ENCODE data around the gene TERF2IP. TPM values are rescaled to one million over a fixed set of nuclear protein-coding genes. Genes with fewer than 3 reads are reported as not detected.
A peak's percentile ranks its signal among the peaks of the same experiment; 100 is the strongest.

Gene TERF2IP
- polyA plus RNA-seq, 4 donors = 28.6 to 44.0 (median 32.9) TPM

DNA sequence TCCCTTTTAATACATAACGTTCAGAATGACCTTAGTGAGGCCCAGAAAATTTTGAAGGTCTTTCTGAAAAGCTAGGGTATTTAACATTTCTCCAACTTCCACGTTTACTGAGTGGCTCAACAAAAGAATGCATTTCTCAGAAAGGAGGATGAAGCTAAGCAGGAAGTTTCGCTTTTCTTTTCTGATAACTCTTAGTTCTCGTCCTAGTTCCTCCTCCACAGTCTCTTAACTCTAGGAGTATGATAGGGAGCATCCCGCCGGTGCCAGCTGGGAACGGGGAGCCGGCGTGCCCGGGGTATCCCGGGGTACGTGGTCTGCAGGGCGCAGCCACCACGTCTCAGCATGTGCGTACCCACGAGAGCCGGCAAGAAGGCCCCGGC is 471 bp upstream of the TERF2IP start:
- H3K4me1 ChIP-seq (ENCODE audit: control insufficient read depth in 3 of 3, insufficient read depth in 2 of 3, low read depth in 1 of 3, low read length in 2 of 3) = peaks cover 4 to 22% (median 10%) of the 10 kb centered on the region in 3 donors
- 0% methylated on average over 18 of the region's 18 CpGs for WGBS, 3 donors

DNA sequence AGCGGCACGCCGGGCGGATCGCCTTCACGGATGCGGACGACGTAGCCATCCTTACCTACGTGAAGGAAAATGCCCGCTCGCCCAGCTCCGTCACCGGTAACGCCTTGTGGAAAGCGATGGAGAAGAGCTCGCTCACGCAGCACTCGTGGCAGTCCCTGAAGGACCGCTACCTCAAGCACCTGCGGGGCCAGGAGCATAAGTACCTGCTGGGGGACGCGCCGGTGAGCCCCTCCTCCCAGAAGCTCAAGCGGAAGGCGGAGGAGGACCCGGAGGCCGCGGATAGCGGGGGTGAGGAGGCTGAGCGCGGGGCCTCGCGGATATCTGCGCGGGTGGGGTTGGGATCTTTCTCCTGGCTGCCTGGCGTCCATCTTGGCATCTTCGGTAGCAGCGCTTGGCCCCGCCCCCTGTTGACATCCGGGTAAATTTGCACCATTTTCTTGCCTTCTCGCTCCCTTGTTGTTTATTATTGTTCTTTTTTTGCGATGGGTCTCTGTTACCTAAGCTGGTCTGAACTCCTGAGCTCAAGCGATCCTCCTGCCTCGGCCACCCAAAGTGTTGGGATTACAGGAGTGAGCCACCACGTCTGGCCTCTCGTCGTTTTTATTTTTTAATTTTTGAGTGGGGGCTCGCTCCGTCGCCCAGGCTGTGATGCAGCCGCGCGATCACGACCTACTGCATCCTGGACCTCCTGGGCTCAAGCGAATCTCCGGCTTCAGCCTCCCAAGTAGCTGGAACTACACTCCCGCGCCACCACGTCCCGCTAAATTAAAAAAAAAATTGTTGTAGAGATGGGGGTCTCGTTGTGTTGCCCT is 898 bp downstream of the TERF2IP start:
- DNase-seq = peak; percentile 75 to 94
- Histone ChIP-seq H3K4me1 (ENCODE audit: control insufficient read depth in 3 of 3, insufficient read depth in 2 of 3, low read depth in 1 of 3, low read length in 2 of 3) (peaks cover 4 to 22% (median 13%) of the 10 kb centered on the region in 3 donors), H3K4me3 (ENCODE audit: low read depth in 1 of 3, low read length in 3 of 3) (peak overlapping the region; percentile 89 to 97 (median 95)), H3K27ac (ENCODE audit: low read depth in 1 of 3, low read length in 2 of 3) (peak overlapping the region; percentile 95 to 99 (median 97)), H3K36me3 (ENCODE audit: control insufficient read depth in 3 of 3, insufficient read depth in 2 of 3, low read depth in 1 of 3, low read length in 3 of 3) (peaks cover 0 to 15% (median 5%) of the 10 kb centered on the region in 3 donors), H3K27me3 (ENCODE audit: control insufficient read depth in 3 of 3, insufficient read depth in 3 of 3, low read length in 3 of 3) (no peaks in the 10 kb centered on the region), H3K9me3 (ENCODE audit: control insufficient read depth in 2 of 2, insufficient read depth in 1 of 2, low read depth in 1 of 2, low read length in 1 of 2) (no peaks in the 10 kb centered on the region)
- FAIRE-seq = no peak
- WGBS, 3 donors = 0% methylated on average over 54 to 62 of the region's 62 CpGs

More for the DNA sequence above, 471 bp upstream of the TERF2IP start:
- no peak for DNase-seq
- no peak for FAIRE-seq
- peaks cover 0 to 20% (median 5%) of the 10 kb centered on the region in 3 donors for H3K36me3 ChIP-seq (ENCODE audit: control insufficient read depth in 3 of 3, insufficient read depth in 2 of 3, low read depth in 1 of 3, low read length in 3 of 3)
- H3K9me3 ChIP-seq (ENCODE audit: control insufficient read depth in 2 of 2, insufficient read depth in 1 of 2, low read depth in 1 of 2, low read length in 1 of 2) = no peaks in the 10 kb centered on the region
- peak overlapping the region; percentile 89 to 99 (median 95) for H3K4me3 ChIP-seq (ENCODE audit: low read depth in 1 of 3, low read length in 3 of 3)
- H3K27me3 ChIP-seq (ENCODE audit: control insufficient read depth in 3 of 3, insufficient read depth in 3 of 3, low read length in 3 of 3) = no peaks in the 10 kb centered on the region
- H3K27ac ChIP-seq (ENCODE audit: low read depth in 1 of 3, low read length in 2 of 3) = peak overlapping the region; percentile 75 to 99 (median 86)

DNA sequence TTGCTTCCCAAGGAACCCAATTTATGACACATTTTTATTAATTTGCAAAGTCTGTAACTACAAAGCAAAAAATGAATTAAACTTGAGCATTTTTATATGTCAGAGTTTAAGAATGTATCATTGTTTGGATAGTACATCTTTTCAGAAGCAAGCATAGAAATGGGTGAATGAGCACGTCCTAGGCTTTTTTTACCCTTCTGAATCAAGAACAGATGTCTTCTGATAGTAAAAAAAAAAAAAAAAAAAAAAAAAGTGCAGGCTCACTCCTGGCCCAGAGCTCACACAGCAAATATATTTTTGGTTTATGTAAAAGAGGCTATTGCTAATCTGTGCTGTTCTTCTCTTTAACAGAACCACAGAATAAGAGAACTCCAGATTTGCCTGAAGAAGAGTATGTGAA is 6.3 kb downstream of the TERF2IP start:
- DNase-seq (no peak), FAIRE-seq (no peak)
- Histone ChIP-seq H3K27me3 (ENCODE audit: control insufficient read depth in 3 of 3, insufficient read depth in 3 of 3, low read length in 3 of 3) (no peaks in the 10 kb centered on the region), H3K4me1 (ENCODE audit: control insufficient read depth in 3 of 3, insufficient read depth in 2 of 3, low read depth in 1 of 3, low read length in 2 of 3) (peaks cover 0 to 4% (median 2%) of the 10 kb centered on the region in 3 donors), H3K9me3 (ENCODE audit: control insufficient read depth in 2 of 2, insufficient read depth in 1 of 2, low read depth in 1 of 2, low read length in 1 of 2) (no peaks in the 10 kb centered on the region), H3K4me3 (ENCODE audit: low read depth in 1 of 3, low read length in 3 of 3) (no peak overlapping the region), H3K36me3 (ENCODE audit: control insufficient read depth in 3 of 3, insufficient read depth in 2 of 3, low read depth in 1 of 3, low read length in 3 of 3) (peaks cover 14 to 25% (median 19%) of the 10 kb centered on the region in 3 donors), H3K27ac (ENCODE audit: low read depth in 1 of 3, low read length in 2 of 3) (no peak overlapping the region)
- WGBS, 3 donors = 56 to 82% (median 79%) methylated on average over 1 of the region's 1 CpG

DNA sequence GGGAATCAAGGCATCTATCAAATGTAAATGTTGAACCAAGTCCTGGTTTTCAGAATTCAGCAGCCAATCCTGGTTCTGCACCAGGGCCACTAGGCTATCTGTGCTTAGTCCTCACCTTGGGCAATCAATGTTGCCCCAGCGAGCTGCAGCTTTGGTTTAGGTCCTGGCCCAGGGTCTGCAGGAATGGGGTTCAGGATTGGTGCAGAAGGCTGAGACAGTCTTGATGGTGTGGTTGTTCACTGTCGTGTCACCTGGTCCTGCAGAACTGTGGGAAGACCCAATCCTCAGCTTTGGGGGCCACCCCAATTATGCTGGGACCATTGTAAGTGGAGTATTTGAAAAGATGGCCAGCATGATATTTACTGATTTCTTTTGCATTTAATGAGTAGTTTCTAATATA is 10.6 kb downstream of the TERF2IP start:
- peaks cover 14 to 27% (median 19%) of the 10 kb centered on the region in 3 donors for H3K36me3 ChIP-seq (ENCODE audit: control insufficient read depth in 3 of 3, insufficient read depth in 2 of 3, low read depth in 1 of 3, low read length in 3 of 3)
- no peaks in the 10 kb centered on the region for H3K27me3 ChIP-seq (ENCODE audit: control insufficient read depth in 3 of 3, insufficient read depth in 3 of 3, low read length in 3 of 3)
- H3K4me3 ChIP-seq (ENCODE audit: low read depth in 1 of 3, low read length in 3 of 3) = no peak overlapping the region
- DNase-seq = no peak
- H3K27ac ChIP-seq (ENCODE audit: low read depth in 1 of 3, low read length in 2 of 3) = no peak overlapping the region
- WGBS, 3 donors = 90 to 100% (median 92%) methylated on average over 2 of the region's 2 CpGs
- H3K9me3 ChIP-seq (ENCODE audit: control insufficient read depth in 2 of 2, insufficient read depth in 1 of 2, low read depth in 1 of 2, low read length in 1 of 2) = no peaks in the 10 kb centered on the region
- peaks cover 0 to 4% (median 0%) of the 10 kb centered on the region in 3 donors for H3K4me1 ChIP-seq (ENCODE audit: control insufficient read depth in 3 of 3, insufficient read depth in 2 of 3, low read depth in 1 of 3, low read length in 2 of 3)
- no peak for FAIRE-seq

DNA sequence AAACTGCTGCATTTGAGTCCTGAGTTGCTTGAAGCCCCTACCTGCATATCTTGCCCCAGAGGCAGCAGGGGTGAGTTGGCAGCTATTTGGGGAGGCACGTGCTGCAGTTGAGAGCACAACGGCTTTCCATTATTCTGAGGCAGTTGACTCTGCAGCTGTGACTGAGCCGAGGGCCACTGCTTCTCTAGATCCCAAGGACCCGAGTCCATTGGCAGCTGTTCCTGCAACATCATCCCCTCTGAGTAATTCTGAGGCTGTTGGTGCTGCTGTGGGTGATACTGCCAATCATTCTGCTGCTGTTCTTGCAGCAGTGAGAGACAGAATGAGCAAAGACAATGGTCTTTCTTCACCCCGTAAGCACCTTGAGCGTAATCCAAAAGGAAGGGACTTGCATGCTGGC is 12.7 kb downstream of the TERF2IP start:
- Histone ChIP-seq H3K9me3 (ENCODE audit: control insufficient read depth in 2 of 2, insufficient read depth in 1 of 2, low read depth in 1 of 2, low read length in 1 of 2) (no peaks in the 10 kb centered on the region), H3K27me3 (ENCODE audit: control insufficient read depth in 3 of 3, insufficient read depth in 3 of 3, low read length in 3 of 3) (no peaks in the 10 kb centered on the region), H3K4me1 (ENCODE audit: control insufficient read depth in 3 of 3, insufficient read depth in 2 of 3, low read depth in 1 of 3, low read length in 2 of 3) (no peaks in the 10 kb centered on the region), H3K4me3 (ENCODE audit: low read depth in 1 of 3, low read length in 3 of 3) (no peak overlapping the region), H3K36me3 (ENCODE audit: control insufficient read depth in 3 of 3, insufficient read depth in 2 of 3, low read depth in 1 of 3, low read length in 3 of 3) (peaks cover 11 to 19% (median 18%) of the 10 kb centered on the region in 3 donors), H3K27ac (ENCODE audit: low read depth in 1 of 3, low read length in 2 of 3) (no peak overlapping the region)
- 92 to 95% (median 95%) methylated on average over 6 of the region's 6 CpGs for WGBS, 3 donors
- DNase-seq (no peak), FAIRE-seq (no peak)

DNA sequence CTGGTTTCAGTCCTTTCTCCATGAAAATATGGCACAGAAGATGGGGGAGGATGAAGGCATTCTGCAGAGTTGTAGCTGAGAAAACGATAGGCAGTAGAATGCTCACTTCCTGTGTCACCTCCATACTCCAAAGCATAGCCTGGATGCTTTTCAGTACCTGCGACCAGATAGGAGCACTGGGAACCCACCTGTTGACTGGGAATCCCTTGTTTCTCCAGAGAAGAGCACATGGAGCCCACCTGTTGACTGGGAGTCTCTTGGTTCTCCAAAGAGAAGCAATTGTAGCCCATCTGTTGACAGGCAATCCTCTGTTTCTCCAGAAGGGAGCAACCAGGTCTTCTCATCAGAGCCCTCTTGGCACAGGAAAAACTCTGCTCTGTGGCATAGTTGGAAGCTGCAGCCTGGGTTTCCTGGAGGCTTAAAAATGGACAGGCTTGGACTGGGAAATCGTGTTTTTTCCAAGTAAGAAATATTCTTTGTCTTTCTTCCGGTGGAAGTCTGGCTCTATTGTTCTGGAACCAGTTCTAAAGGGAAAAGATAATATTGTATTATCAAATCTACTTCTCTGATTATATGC is 13.2 kb downstream of the TERF2IP start:
- no peak for FAIRE-seq
- Histone ChIP-seq H3K27ac (ENCODE audit: low read depth in 1 of 3, low read length in 2 of 3) (no peak overlapping the region), H3K4me3 (ENCODE audit: low read depth in 1 of 3, low read length in 3 of 3) (no peak overlapping the region), H3K9me3 (ENCODE audit: control insufficient read depth in 2 of 2, insufficient read depth in 1 of 2, low read depth in 1 of 2, low read length in 1 of 2) (no peaks in the 10 kb centered on the region), H3K4me1 (ENCODE audit: control insufficient read depth in 3 of 3, insufficient read depth in 2 of 3, low read depth in 1 of 3, low read length in 2 of 3) (no peaks in the 10 kb centered on the region), H3K27me3 (ENCODE audit: control insufficient read depth in 3 of 3, insufficient read depth in 3 of 3, low read length in 3 of 3) (no peaks in the 10 kb centered on the region), H3K36me3 (ENCODE audit: control insufficient read depth in 3 of 3, insufficient read depth in 2 of 3, low read depth in 1 of 3, low read length in 3 of 3) (peaks cover 6 to 17% (median 14%) of the 10 kb centered on the region in 3 donors)
- no peak for DNase-seq
- WGBS, 3 donors = 81 to 86% (median 86%) methylated on average over 4 of the region's 4 CpGs

DNA sequence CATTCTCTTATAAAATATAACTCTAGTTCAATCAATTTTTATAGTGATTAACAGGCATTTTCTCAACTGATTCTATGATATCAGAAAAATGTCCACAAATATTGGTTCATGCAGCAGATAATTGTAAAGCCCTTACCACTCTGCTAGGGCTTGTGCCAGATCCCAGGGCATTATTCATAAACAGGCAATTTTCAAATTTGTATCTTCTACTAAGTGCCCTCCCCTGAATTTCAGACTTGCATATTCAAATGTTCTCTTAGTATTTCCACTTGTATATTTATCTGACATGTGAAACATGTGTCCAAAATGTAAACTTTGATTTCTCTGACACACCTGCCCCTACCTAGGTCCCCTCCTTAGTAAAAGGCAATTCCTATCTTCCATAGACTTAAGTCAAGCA is 19.9 kb downstream of the TERF2IP start:
- Histone ChIP-seq H3K27me3 (ENCODE audit: control insufficient read depth in 3 of 3, insufficient read depth in 3 of 3, low read length in 3 of 3) (no peaks in the 10 kb centered on the region), H3K4me3 (ENCODE audit: low read depth in 1 of 3, low read length in 3 of 3) (no peak overlapping the region), H3K27ac (ENCODE audit: low read depth in 1 of 3, low read length in 2 of 3) (no peak overlapping the region), H3K36me3 (ENCODE audit: control insufficient read depth in 3 of 3, insufficient read depth in 2 of 3, low read depth in 1 of 3, low read length in 3 of 3) (no peaks in the 10 kb centered on the region), H3K4me1 (ENCODE audit: control insufficient read depth in 3 of 3, insufficient read depth in 2 of 3, low read depth in 1 of 3, low read length in 2 of 3) (no peaks in the 10 kb centered on the region), H3K9me3 (ENCODE audit: control insufficient read depth in 2 of 2, insufficient read depth in 1 of 2, low read depth in 1 of 2, low read length in 1 of 2) (no peaks in the 10 kb centered on the region)
- DNase-seq (no peak), FAIRE-seq (no peak)

DNA sequence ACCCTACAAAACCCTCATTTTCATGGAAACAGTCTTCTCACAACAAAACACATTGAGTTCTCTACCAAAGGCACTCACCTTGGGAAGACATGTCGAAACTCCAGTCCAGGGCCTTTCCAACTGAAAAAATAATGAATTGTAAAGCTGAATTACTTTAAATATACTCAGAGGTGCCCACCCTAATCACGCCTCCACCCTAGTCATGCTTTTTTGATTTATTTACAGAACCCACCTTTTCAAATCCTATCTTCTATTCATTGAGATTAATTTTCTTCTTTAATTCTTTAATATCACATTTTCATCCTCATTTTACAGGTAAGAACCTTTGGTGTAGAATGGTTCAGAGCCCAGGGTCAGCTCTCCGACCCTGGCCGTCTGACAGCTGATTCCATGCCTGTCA is 29.3 kb downstream of the TERF2IP start, which contains the start of gene CPHXL2:
TSS of gene CPHXL2 (minus strand) at position 101 of the 400 bp plus-strand sequence. CDS start at position 91, 10 bp downstream.
- Histone ChIP-seq H3K36me3 (ENCODE audit: control insufficient read depth in 3 of 3, insufficient read depth in 2 of 3, low read depth in 1 of 3, low read length in 3 of 3) (no peaks in the 10 kb centered on the region), H3K27ac (ENCODE audit: low read depth in 1 of 3, low read length in 2 of 3) (no peak within 1 kb of the TSS), H3K27me3 (ENCODE audit: control insufficient read depth in 3 of 3, insufficient read depth in 3 of 3, low read length in 3 of 3) (no peaks in the 10 kb centered on the region), H3K4me1 (ENCODE audit: control insufficient read depth in 3 of 3, insufficient read depth in 2 of 3, low read depth in 1 of 3, low read length in 2 of 3) (no peaks in the 10 kb centered on the region), H3K4me3 (ENCODE audit: low read depth in 1 of 3, low read length in 3 of 3) (no peak within 1 kb of the TSS), H3K9me3 (ENCODE audit: control insufficient read depth in 2 of 2, insufficient read depth in 1 of 2, low read depth in 1 of 2, low read length in 1 of 2) (no peaks in the 10 kb centered on the region)
- no peak for FAIRE-seq
- 88 to 92% (median 92%) methylated on average over 4 of the region's 4 CpGs for WGBS, 3 donors
- DNase-seq = no peak

All from small intestine (tissue), 7 donors.